ENCODE measurements around the gene ZDBF2.

Gene ZDBF2

DNA sequence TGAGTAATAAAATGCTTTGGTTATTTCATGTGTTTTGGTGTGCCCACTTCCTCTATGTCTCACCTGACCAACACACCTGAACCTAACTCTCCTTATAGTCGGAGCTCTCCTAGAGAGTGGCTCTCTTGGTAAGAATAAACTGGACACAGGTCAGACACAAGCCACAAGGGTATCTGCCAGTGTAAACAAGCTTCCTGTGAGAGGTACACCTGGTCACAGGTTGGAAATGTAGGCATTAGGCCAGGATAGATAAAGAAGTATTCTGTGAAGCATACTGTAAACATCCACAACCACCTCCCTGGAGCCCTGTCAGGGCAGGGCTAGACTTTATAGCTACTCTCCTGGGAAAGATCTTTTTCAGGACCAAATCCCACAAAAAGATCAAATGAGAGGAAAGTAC is 69.4 kb downstream of the ZDBF2 start:
- no peak for ATAC-seq
- no peak for TF ChIP-seq TOX (CRISPR knock-in tag; IDR thresholded peaks at IDR 0.05; ENCODE audit: borderline replicate concordance)
- TF ChIP-seq ZNF70 (CRISPR knock-in tag; IDR thresholded peaks at IDR 0.05), result no peak
- TF ChIP-seq OSR1 (CRISPR knock-in tag; IDR thresholded peaks at IDR 0.05), result no peak
- no peak for TF ChIP-seq ZFP30 (CRISPR knock-in tag; IDR thresholded peaks at IDR 0.05)
- TF ChIP-seq CSDC2 (CRISPR knock-in tag; IDR thresholded peaks at IDR 0.05), result no peak
- no peak for TF ChIP-seq TCF4 (CRISPR knock-in tag; IDR thresholded peaks at IDR 0.05; ENCODE audit: borderline replicate concordance)
- no peak for TF ChIP-seq GLIS3 (CRISPR knock-in tag; IDR thresholded peaks at IDR 0.05)
- TF ChIP-seq ZFP3 (CRISPR knock-in tag; IDR thresholded peaks at IDR 0.05), result no peak
- no peak for TF ChIP-seq ZC3H10 (CRISPR knock-in tag; IDR thresholded peaks at IDR 0.05)
- no peak for TF ChIP-seq RARB (CRISPR knock-in tag; IDR thresholded peaks at IDR 0.05)
- TF ChIP-seq ZNF565 (CRISPR knock-in tag; conservative IDR thresholded peaks at IDR 0.05; ENCODE audit: low read depth), result no peak
- TF ChIP-seq ZNF8 (CRISPR knock-in tag; IDR thresholded peaks at IDR 0.05), result no peak
- TF ChIP-seq BACH2 (CRISPR knock-in tag; IDR thresholded peaks at IDR 0.05; ENCODE audit: borderline replicate concordance), result no peak
- no peak for TF ChIP-seq PATZ1 (CRISPR knock-in tag; IDR thresholded peaks at IDR 0.05; ENCODE audit: borderline replicate concordance)

DNA sequence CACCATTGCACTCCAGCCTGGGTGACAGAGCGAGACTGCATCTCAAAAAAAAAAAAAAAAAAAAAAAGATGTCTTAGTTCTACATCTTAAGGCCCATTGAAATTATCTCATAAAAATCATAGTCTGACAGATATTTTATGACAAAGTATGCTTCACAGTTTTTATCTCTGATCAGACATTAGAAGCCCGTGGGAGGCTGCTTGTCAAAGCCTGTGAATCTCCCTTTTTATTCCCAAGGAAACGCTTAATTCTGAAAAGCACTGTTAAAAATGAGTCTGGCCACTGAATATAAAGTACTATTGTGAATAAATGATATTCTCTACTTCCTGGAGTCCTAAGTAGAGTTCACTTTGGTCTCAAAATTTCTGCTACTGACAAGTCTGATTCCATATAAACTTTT is 71.1 kb downstream of the ZDBF2 start:
- ATAC-seq, result no peak
- TF ChIP-seq, protein P1, sequence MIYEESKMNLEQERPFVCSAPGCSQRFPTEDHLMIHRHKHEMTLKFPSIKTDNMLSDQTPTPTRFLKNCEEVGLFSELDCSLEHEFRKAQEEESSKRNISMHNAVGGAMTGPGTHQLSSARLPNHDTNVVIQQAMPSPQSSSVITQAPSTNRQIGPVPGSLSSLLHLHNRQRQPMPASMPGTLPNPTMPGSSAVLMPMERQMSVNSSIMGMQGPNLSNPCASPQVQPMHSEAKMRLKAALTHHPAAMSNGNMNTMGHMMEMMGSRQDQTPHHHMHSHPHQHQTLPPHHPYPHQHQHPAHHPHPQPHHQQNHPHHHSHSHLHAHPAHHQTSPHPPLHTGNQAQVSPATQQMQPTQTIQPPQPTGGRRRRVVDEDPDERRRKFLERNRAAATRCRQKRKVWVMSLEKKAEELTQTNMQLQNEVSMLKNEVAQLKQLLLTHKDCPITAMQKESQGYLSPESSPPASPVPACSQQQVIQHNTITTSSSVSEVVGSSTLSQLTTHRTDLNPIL (CRISPR knock-in tag; IDR thresholded peaks at IDR 0.05; ENCODE audit: low read depth), result no peak
- TF ChIP-seq GLIS3 (CRISPR knock-in tag; IDR thresholded peaks at IDR 0.05) (no peak), ZNF70 (CRISPR knock-in tag; IDR thresholded peaks at IDR 0.05) (no peak), ESRRG (CRISPR knock-in tag; IDR thresholded peaks at IDR 0.05) (no peak)

DNA sequence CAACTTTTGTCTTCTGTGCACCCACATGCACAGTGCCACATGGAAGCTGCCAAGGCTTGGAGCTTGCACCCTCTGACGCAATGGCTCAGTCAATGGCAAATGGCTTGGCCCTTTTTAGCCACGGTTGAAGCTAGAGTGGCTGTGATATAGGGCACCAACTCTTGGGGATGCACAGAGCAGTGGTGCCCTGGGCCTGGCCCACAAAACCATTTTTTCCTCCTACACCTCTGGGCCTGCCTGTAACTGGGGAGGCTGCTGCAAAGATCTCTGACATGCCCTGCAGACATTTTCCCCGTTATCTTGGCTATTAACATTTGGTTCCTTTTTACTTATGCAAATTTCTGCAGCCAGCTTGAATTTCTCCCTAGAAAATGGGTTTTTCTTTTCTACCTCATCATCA is 74.9 kb downstream of the ZDBF2 start:
- no peak for ATAC-seq
- TF ChIP-seq TCF4 (CRISPR knock-in tag; IDR thresholded peaks at IDR 0.05; ENCODE audit: borderline replicate concordance) (no peak), TOX (CRISPR knock-in tag; IDR thresholded peaks at IDR 0.05; ENCODE audit: borderline replicate concordance) (no peak), ZNF565 (CRISPR knock-in tag; conservative IDR thresholded peaks at IDR 0.05; ENCODE audit: low read depth) (no peak), CSDC2 (CRISPR knock-in tag; IDR thresholded peaks at IDR 0.05) (no peak), ISL1 (CRISPR knock-in tag; IDR thresholded peaks at IDR 0.05) (no peak), ZNF8 (CRISPR knock-in tag; IDR thresholded peaks at IDR 0.05) (no peak), ARNTL (CRISPR knock-in tag; IDR thresholded peaks at IDR 0.05; ENCODE audit: borderline replicate concordance, low read depth) (no peak), RARB (CRISPR knock-in tag; IDR thresholded peaks at IDR 0.05) (no peak), SNAI2 (CRISPR knock-in tag; IDR thresholded peaks at IDR 0.05) (no peak), BACH2 (CRISPR knock-in tag; IDR thresholded peaks at IDR 0.05; ENCODE audit: borderline replicate concordance) (no peak), PATZ1 (CRISPR knock-in tag; IDR thresholded peaks at IDR 0.05; ENCODE audit: borderline replicate concordance) (no peak), ZNF70 (CRISPR knock-in tag; IDR thresholded peaks at IDR 0.05) (no peak), GLIS3 (CRISPR knock-in tag; IDR thresholded peaks at IDR 0.05) (no peak), ZFP3 (CRISPR knock-in tag; IDR thresholded peaks at IDR 0.05) (no peak), ZC3H10 (CRISPR knock-in tag; IDR thresholded peaks at IDR 0.05) (no peak), PPARA (CRISPR knock-in tag; IDR thresholded peaks at IDR 0.05; ENCODE audit: borderline replicate concordance) (no peak)
- TF ChIP-seq, protein P2, sequence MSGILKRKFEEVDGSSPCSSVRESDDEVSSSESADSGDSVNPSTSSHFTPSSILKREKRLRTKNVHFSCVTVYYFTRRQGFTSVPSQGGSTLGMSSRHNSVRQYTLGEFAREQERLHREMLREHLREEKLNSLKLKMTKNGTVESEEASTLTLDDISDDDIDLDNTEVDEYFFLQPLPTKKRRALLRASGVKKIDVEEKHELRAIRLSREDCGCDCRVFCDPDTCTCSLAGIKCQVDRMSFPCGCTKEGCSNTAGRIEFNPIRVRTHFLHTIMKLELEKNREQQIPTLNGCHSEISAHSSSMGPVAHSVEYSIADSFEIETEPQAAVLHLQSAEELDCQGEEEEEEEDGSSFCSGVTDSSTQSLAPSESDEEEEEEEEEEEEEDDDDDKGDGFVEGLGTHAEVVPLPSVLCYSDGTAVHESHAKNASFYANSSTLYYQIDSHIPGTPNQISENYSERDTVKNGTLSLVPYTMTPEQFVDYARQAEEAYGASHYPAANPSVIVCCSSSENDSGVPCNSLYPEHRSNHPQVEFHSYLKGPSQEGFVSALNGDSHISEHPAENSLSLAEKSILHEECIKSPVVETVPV (CRISPR knock-in tag; IDR thresholded peaks at IDR 0.05), result no peak
- TF ChIP-seq, protein P1 (CRISPR knock-in tag; IDR thresholded peaks at IDR 0.05; ENCODE audit: low read depth), result no peak

All from SK-N-SH treated with all-trans-retinoic acid at 6 μM for 48 hours (cell line).